ENCODE measurements around the gene NALCN.

- TF ChIP-seq EZH2 (IDR thresholded peaks at IDR 0.05; ENCODE audit: insufficient read depth, low read length) (no peak), CTCF (IDR thresholded peaks at IDR 0.05; ENCODE audit: insufficient read depth, low read depth, low read length) (no peak)
Observed at GRCh38 chr13:101397742-101398141, 18.6 kb downstream of the NALCN start.

All from astrocyte (in vitro differentiated cells and primary cell).